Stimulated activated naive B cell treated with anti-CD40 and anti-IgM and Interleukin-4, amounts not matched to agents 10 μg/mL and 1 μg/mL and 100 μg/mL, for 72 hours (primary cell): ENCODE data around the gene PDCD2L.
"Not testable (repeated sequence)": the region's sequence is repeated elsewhere in the genome, so short reads cannot be mapped to it uniquely, and the experiment has no call there.

Experiments
- ATAC-seq, 2 donors: fragments of 150-1000 bp; cut with Tn5 transposase; replicated peaks; 2 replicates each; pipeline ENCODE4 v1.10.0; 2021; ENCODE audit warnings: moderate library complexity in 1 of 2
- DNase-seq: peaks from one replicate; pipeline ENCODE4 v3.0.0; 2021
- H3K27ac Mint-ChIP-seq: one replicate; pipeline ENCODE4 v1.8.0; 2022; ENCODE audit warnings: mild to moderate bottlenecking, mixed read lengths
- H3K27me3 Mint-ChIP-seq, 2 donors: one replicate each; pipeline ENCODE4 v1.8.0; 2022; ENCODE audit warnings: mixed read lengths in 2 of 2
- H3K36me3 Mint-ChIP-seq, 2 donors: one replicate each; pipeline ENCODE4 v1.8.0; 2022; ENCODE audit warnings: mixed read lengths in 2 of 2, mild to moderate bottlenecking in 1 of 2
- H3K4me1 Mint-ChIP-seq, 2 donors: one replicate each; pipeline ENCODE4 v1.8.0; 2022; ENCODE audit warnings: mixed read lengths in 2 of 2, mild to moderate bottlenecking in 1 of 2
- H3K4me3 Mint-ChIP-seq, 2 donors: one replicate each; pipeline ENCODE4 v1.8.0; 2022; ENCODE audit warnings: mild to moderate bottlenecking in 2 of 2, mixed read lengths in 2 of 2, moderate library complexity in 1 of 2
- H3K9me3 Mint-ChIP-seq, 2 donors: one replicate each; pipeline ENCODE4 v1.8.0; 2022; ENCODE audit warnings: mixed read lengths in 2 of 2, mild to moderate bottlenecking in 1 of 2

PDCD2L gene

GRCh38 chr19:34454091-34454490 lies 49.9 kb downstream of the PDCD2L start:
- Mint-ChIP-seq H3K9me3 (no peaks in the 10 kb centered on the region), H3K27me3 (no peaks in the 10 kb centered on the region), H3K4me1 (no peaks in the 10 kb centered on the region), H3K4me3 (no peak overlapping the region), H3K36me3 (peaks cover 28 to 41% of the 10 kb centered on the region in 2 donors), H3K27ac (no peak overlapping the region)
- ATAC-seq (no peak), DNase-seq (no peak)

GRCh38 chr19:34454685-34455084 lies 50.5 kb downstream of the PDCD2L start:
- DNase-seq (no peak), ATAC-seq (no peak)
- Mint-ChIP-seq H3K27ac (no peak overlapping the region), H3K4me3 (no peak overlapping the region), H3K4me1 (peaks cover 0 to 2% of the 10 kb centered on the region in 2 donors), H3K36me3 (peaks cover 29 to 40% of the 10 kb centered on the region in 2 donors), H3K9me3 (no peaks in the 10 kb centered on the region), H3K27me3 (no peaks in the 10 kb centered on the region)

DNA sequence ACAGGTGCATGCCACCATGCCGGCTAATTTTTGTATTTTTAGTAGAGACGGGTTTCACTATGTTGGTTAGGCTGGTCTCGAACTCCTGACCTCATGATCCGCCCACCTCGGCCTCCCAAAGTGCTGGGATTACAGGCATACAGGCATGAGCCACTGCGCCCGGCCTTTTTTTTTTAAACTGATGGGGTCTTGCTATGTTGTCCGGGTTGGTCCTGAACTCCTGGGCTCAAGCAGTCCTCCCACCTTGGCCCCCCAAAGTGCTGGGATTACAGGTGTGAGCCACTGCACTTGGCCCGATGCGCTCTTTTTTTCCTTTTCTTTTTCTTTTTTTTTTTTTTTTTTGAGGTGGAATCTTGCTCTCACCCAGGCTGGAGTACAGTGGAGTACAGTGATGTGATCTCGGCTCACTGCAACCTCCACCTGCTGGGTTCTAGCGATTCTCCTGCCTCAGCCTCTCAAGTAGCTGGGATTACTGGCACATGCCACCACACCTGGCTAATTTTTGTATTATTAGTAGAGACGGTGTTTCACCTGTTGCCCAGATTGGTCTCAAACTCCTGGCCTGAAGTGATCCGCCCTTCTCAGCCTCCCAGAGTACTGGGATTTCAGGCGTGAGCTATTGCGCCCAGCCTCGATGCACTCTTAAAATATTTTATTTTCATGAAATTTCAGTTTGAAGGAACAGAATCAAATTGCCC lies 51.7 kb downstream of the PDCD2L start:
- not testable (repeated sequence) for H3K27me3 Mint-ChIP-seq, H3K9me3 Mint-ChIP-seq, H3K4me1 Mint-ChIP-seq, H3K4me3 Mint-ChIP-seq, H3K27ac Mint-ChIP-seq, DNase-seq, ATAC-seq
- H3K36me3 Mint-ChIP-seq, result peaks cover 33 to 44% of the 10 kb centered on the region in 2 donors

DNA sequence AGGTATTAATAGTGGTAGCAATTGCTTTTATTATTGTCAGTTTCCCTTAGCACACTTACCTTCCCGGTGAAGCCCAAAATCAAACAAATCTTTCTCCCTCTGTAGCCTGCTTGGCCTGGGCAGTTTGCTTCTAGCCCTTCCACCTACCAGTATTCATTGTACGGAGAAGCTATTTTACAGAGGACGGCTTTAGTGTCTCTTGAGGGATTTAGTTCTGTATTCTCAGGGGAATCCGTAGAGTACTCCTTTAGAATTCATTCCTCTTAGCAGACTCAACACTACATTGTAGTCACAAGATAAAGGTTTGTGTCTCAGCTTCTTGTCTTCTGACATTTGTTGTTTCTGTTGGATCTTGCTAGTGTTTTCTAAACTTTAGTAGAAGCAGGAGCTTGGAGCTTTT lies 53.2 kb downstream of the PDCD2L start:
- ATAC-seq (no peak), DNase-seq (no peak)
- Mint-ChIP-seq H3K36me3 (peaks cover 48 to 59% of the 10 kb centered on the region in 2 donors), H3K27ac (no peak overlapping the region), H3K27me3 (no peaks in the 10 kb centered on the region), H3K9me3 (no peaks in the 10 kb centered on the region), H3K4me3 (no peak overlapping the region), H3K4me1 (peaks cover 0 to 2% of the 10 kb centered on the region in 2 donors)

- H3K27me3 Mint-ChIP-seq, result no peaks in the 10 kb centered on the region
- ATAC-seq (no peak), DNase-seq (no peak)
- no peak overlapping the region for H3K4me3 Mint-ChIP-seq
- peaks cover 47 to 57% of the 10 kb centered on the region in 2 donors for H3K36me3 Mint-ChIP-seq
- peaks cover 0 to 2% of the 10 kb centered on the region in 2 donors for H3K4me1 Mint-ChIP-seq
- no peak overlapping the region for H3K27ac Mint-ChIP-seq
- no peaks in the 10 kb centered on the region for H3K9me3 Mint-ChIP-seq
Measured at GRCh38 chr19:34458677-34459076, 54.5 kb downstream of the PDCD2L start.

- Mint-ChIP-seq H3K9me3 (no peaks in the 10 kb centered on the region), H3K27me3 (no peaks in the 10 kb centered on the region), H3K4me3 (no peak overlapping the region), H3K4me1 (peaks cover 0 to 2% of the 10 kb centered on the region in 2 donors), H3K36me3 (peaks cover 49 to 54% of the 10 kb centered on the region in 2 donors), H3K27ac (peak overlapping the region; percentile 52)
- ATAC-seq (no peak), DNase-seq (no peak)
Measured at GRCh38 chr19:34459614-34460013, 55.4 kb downstream of the PDCD2L start.

- Mint-ChIP-seq H3K9me3 (no peaks in the 10 kb centered on the region), H3K27ac (no peak overlapping the region), H3K36me3 (peaks cover 54 to 65% of the 10 kb centered on the region in 2 donors), H3K4me3 (no peak overlapping the region), H3K4me1 (peaks cover 0 to 2% of the 10 kb centered on the region in 2 donors), H3K27me3 (no peaks in the 10 kb centered on the region)
- no peak for ATAC-seq
- no peak for DNase-seq
Measured at GRCh38 chr19:34461375-34462100, 57.3 kb downstream of the PDCD2L start.

DNA sequence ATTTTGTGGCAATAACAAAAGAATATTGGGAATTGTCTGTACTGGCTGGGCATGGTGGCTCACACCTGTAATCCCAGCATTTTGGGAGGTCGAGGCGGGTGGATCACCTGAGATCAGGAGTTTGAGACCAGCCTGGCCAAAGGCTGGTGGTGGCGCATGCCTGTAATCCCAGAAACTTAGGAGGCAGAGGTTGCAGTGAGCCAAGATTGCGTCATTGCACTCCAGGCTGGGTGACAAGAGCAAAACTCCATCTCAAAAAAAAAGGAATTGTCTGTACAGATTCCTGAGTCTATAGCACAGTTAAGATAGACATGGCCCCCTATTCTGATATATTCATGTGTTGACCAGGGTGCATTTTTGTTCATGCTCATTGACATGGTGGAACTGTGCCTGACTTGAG lies 60.6 kb downstream of the PDCD2L start:
- H3K27ac Mint-ChIP-seq, DNase-seq, H3K9me3 Mint-ChIP-seq, ATAC-seq, H3K27me3 Mint-ChIP-seq, H3K4me1 Mint-ChIP-seq, H3K4me3 Mint-ChIP-seq: not testable (repeated sequence)
- peaks cover 55 to 69% of the 10 kb centered on the region in 2 donors for H3K36me3 Mint-ChIP-seq

DNA sequence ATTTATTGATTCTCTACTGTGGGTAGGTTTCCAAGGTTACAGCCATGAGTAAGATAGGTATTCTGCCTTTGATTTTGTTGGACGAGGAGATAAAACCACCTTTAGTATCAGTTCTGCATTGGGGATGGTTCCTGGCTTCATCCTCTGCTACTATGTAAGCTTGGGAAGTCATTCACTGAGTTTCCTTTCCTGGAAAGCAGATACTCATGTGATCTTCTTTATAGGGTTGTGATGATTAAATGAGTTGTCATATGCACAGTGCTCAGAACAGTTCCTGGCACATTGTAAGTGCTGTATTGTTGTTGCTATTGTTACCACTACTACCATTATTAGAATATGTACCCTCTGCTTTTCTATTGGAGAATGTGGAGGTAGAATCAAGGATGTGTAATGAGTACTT lies 64.2 kb downstream of the PDCD2L start:
- H3K4me3 Mint-ChIP-seq, result no peak overlapping the region
- H3K4me1 Mint-ChIP-seq, result peaks cover 3 to 6% of the 10 kb centered on the region in 2 donors
- no peak for DNase-seq
- peak in 1 of 2 donors; percentile 50 for ATAC-seq
- peak overlapping the region; percentile 27 for H3K27ac Mint-ChIP-seq
- no peaks in the 10 kb centered on the region for H3K9me3 Mint-ChIP-seq
- H3K27me3 Mint-ChIP-seq, result no peaks in the 10 kb centered on the region
- peaks cover 49 to 65% of the 10 kb centered on the region in 2 donors for H3K36me3 Mint-ChIP-seq

DNA sequence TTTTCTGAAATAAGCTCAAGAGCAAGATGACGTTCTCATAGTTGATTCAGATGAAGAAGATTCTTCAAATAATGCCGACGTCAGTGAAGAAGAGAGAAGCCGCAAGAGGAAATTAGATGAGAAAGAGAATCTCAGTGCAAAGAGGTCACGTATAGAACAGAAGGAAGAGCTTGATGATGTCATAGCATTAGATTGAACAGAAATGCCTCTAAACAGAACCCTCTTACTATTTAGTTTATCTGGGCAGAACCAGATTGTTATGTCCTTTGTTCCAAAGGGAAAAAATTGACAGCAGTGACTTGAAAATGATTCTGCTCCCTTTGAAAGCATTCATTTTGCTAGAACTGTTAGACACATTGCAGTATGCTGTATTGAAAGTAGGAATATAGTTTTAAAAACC lies 64.8 kb downstream of the PDCD2L start:
- H3K4me1 Mint-ChIP-seq, DNase-seq, H3K9me3 Mint-ChIP-seq, ATAC-seq, H3K4me3 Mint-ChIP-seq, H3K27ac Mint-ChIP-seq, H3K27me3 Mint-ChIP-seq: not testable (repeated sequence)
- H3K36me3 Mint-ChIP-seq, result peaks cover 47 to 63% of the 10 kb centered on the region in 2 donors

DNA sequence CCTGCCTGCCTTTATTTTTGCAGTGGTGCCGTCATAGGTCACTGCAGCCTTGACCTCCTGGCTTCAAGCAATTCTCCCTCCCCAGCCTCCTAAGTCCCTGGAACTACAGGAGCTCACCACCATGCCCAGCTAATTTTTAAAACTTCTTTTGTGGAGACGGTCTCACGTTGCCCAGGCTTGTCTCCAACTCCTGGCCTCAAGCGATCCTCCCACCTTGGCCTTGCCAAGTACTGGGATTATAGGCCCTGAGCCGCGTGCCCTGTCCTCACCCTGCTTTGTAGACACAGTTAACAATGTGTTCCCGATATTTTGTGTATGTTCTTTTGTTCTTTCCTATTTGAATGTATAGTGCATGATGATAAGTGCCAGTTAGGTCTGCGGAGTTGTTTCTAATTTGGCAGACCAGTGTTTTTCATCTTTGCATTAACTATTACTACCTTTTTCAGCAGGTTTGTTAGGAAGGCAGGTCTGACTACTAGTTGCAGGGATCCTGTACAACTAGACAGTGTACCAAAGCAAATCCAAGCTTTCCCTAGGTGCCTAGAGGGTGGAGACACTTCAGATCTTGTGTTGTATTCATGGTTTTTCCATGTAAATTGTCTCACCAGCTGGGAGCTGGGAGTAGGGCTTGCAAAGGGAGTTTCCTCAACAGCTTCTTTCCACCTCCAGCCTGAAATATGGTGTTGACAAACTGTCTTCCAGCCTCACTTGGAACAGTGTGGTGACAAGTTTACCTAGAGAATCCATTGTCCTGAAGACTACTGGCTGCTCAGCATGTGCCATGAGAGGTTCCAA lies 67.9 kb downstream of the PDCD2L start:
- Mint-ChIP-seq H3K4me3 (no peak overlapping the region), H3K36me3 (peaks cover 34 to 47% of the 10 kb centered on the region in 2 donors), H3K9me3 (no peaks in the 10 kb centered on the region), H3K27me3 (no peaks in the 10 kb centered on the region), H3K4me1 (peaks cover 5 to 6% of the 10 kb centered on the region in 2 donors), H3K27ac (no peak overlapping the region)
- no peak for DNase-seq
- ATAC-seq, result no peak

DNA sequence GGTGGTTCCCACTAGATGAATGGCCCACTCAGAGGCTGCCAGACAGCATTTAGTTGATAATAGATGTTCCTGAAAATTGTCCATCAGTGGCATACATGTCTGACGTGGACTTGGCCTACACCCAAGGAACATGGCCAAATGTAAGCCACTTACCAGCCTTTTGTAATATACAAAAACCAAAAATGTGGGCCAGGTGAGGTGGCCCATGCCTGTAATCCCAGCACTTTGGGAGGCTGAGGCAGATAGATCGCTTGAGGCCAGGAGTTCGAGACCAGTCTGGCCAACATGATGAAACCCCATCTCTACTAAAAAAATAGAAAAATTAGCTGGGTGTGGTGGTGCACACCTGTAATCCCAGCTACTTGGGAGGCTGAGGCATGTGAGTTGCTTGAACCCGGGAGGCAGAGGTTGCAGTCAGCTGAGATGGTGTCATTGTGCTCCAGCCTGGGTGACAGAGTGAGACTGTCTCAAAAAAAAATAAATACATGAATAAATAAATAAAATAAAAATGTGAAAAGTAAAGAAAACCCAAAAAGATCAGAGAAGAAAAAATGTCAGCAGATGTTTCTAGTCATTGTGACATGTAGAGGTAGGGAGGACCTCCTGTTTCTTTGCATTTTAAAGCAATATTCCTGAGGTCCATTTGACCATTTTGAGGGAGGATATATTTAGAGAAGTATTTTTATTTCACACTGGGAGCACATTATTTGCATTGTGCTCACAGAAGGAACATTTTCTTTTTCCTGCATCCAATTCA lies 70.2 kb downstream of the PDCD2L start:
- H3K9me3 Mint-ChIP-seq, result no peaks in the 10 kb centered on the region
- H3K27me3 Mint-ChIP-seq, result peaks cover 7 to 8% of the 10 kb centered on the region in 2 donors
- no peak overlapping the region for H3K4me3 Mint-ChIP-seq
- H3K27ac Mint-ChIP-seq, result no peak overlapping the region
- DNase-seq (no peak), ATAC-seq (no peak)
- peaks cover 22 to 32% of the 10 kb centered on the region in 2 donors for H3K36me3 Mint-ChIP-seq
- H3K4me1 Mint-ChIP-seq, result peaks cover 0 to 3% of the 10 kb centered on the region in 2 donors

GRCh38 chr19:34475026-34475974 lies 71.1 kb downstream of the PDCD2L start:
- peaks cover 20 to 32% of the 10 kb centered on the region in 2 donors for H3K36me3 Mint-ChIP-seq
- ATAC-seq (peak in 1 of 2 donors; percentile 23), DNase-seq (no peak)
- H3K9me3 Mint-ChIP-seq, result no peaks in the 10 kb centered on the region
- H3K27me3 Mint-ChIP-seq, result peaks cover 13 to 14% of the 10 kb centered on the region in 2 donors
- H3K27ac Mint-ChIP-seq, result no peak overlapping the region
- no peak overlapping the region for H3K4me3 Mint-ChIP-seq
- peaks cover 0 to 3% of the 10 kb centered on the region in 2 donors for H3K4me1 Mint-ChIP-seq
